Heart left ventricle (tissue), 16 donors: ENCODE results near the gene CNBD2. TPM values are rescaled to one million over a fixed set of nuclear protein-coding genes. Genes with fewer than 3 reads are reported as not detected.
"Not testable (repeated sequence)": the region's sequence is repeated elsewhere in the genome, so short reads cannot be mapped to it uniquely, and the experiment has no call there.

ENCODE experiments used
- ATAC-seq, 4 donors: fragments of 200-7000 bp; cut with Tn5 transposase; one replicate each; pipeline ENCODE4 v1.9.1; 2020 to 2022; ENCODE audit warnings: moderate library complexity in 4 of 4, mild to moderate bottlenecking in 3 of 4, moderate number of reproducible peaks in 1 of 4
- DNase-seq, 5 donors: peaks; one replicate each; pipeline ENCODE4 v3.0.0-alpha.2; 2020
- H3K27ac ChIP-seq, 12 donors: fragments of 200-600 bp; sonication (generic) in 4 of 12; one replicate each; pipeline versions ENCODE4 v1.5.0 to v1.8.0; 2016 to 2022; ENCODE audit warnings: mild to moderate bottlenecking in 2 of 12
- H3K27me3 ChIP-seq, 9 donors: fragments of 200-600 bp; sonication (generic) in 2 of 9; one replicate each; pipeline versions ENCODE4 v1.5.1 to v1.8.0; 2016 to 2022; ENCODE audit warnings: mild to moderate bottlenecking in 3 of 9
- H3K36me3 ChIP-seq, 9 donors: fragments of 200-600 bp; sonication (generic) in 2 of 9; one replicate each; pipeline versions ENCODE4 v1.5.0 to v1.8.0; 2018 to 2022; ENCODE audit warnings: mild to moderate bottlenecking in 2 of 9
- H3K4me1 ChIP-seq, 12 donors: fragments of 200-600 bp; sonication (generic) in 4 of 12; one replicate each; pipeline versions ENCODE4 v1.5.0 to v1.8.0; 2016 to 2022; ENCODE audit warnings: mild to moderate bottlenecking in 3 of 12
- H3K4me3 ChIP-seq, 12 donors: fragments of 200-600 bp; sonication (generic) in 4 of 12; one replicate each; pipeline versions ENCODE4 v1.5.0 to v1.8.0; 2017 to 2022; ENCODE audit warnings: mild to moderate bottlenecking in 9 of 12, moderate library complexity in 4 of 12
- H3K9me3 ChIP-seq, 12 donors: fragments of 200-600 bp; sonication (generic) in 4 of 12; one replicate each; pipeline versions ENCODE4 v1.5.0 to v1.8.0; 2016 to 2022; ENCODE audit warnings: mild to moderate bottlenecking in 1 of 12
- CTCF ChIP-seq, 12 donors: fragments of 200-600 bp; sonication (generic) in 4 of 12; IDR thresholded peaks; one replicate each; pipeline versions ENCODE4 v1.5.0 to v1.8.0; 2018 to 2022; ENCODE audit warnings: antibody characterized with exemption in 12 of 12, mild to moderate bottlenecking in 5 of 12
- POLR2A ChIP-seq, 2 donors: fragments of 450-650 bp; IDR thresholded peaks; one replicate each; pipeline ENCODE4 v1.6.1; 2017; ENCODE audit warnings: antibody characterized with exemption in 2 of 2, mild to moderate bottlenecking in 2 of 2, moderate library complexity in 2 of 2
- WGBS, 4 donors: extraction: QIAGEN DNeasy Blood & Tissue Kit in 2 of 4; methylation state at CpG; one replicate each; pipeline versions ENCODE4 v1.1.5 to v1.1.7; 2013 to 2018; 5-methylcytosine and 5-hydroxymethylcytosine counted together
- intact Hi-C, 10 donors: fragments of 100-400 bp; cut with DNase I; formaldehyde crosslinking; loops; one replicate each; pipeline versions ENCODE4 v1.11.1 to v1.14.2; 2022
- polyA plus RNA-seq, 2 donors: library from polyadenylated mRNA; stranded (reverse); fragments of 200-250 nt; gene quantifications; one replicate each; pipeline ENCODE4 v1.2.3, GENCODE V29; 2013
- total RNA-seq, 9 donors: library from RNA; depleted of rRNA in 2 of 9; stranded (reverse); fragments of >200 nt in 2 of 9; fragmentation: NEBNext Ultra II Directional in 3 of 9; extraction: Animal tissue kit (Norgen Biotek cat#: 25700) in 3 of 9; gene quantifications; one replicate each; pipeline versions ENCODE4 v1.1.0 to v1.2.4, GENCODE V29; 2016 to 2023
- donor health status: ischemic (EF 13 %, LVEDD 7.1; RV severe dilation, severe dysfunction).
- donor health status: healthy with polysubstance abuse.
- donor health status: DM: no; HTN: yes; CAD: no.
- donor health status: DM: no; HTN: no; CAD: no.
- donor health status: ischemic (EF 25% LVEDD 6.9; RV normal size, moderate dysfunction).
- donor health status: ischemic (EF 25% LVEDD 5.7; RV mildly dilated, moderate dysfunction).
- donor health status: healthy.
- donor health status: DM: yes; HTN: yes; CAD: no.
- donor health status: ischemic (EF 35%, LVEDD 5.7; RV mildly dilated, moderate dysfunction).
- donor health status: nonischemic (EF 11% LVEDD 7.7; RV severe dilation, severe dysfunction).
- donor health status: DM: yes; HTN: yes; CAD: no.
- donor health status: PGD.
- donor health status: ischemic (EF 29% LVEDD 5.4; RV normal size, mild dysfunction).
- donor health status: nonischemic (EF 23%, LVEDD 6.1; RV moderate dilation, normal function).

The CNBD2 gene
- total and polyA plus RNA-seq, 11 donors = 1.4 to 7.7 (median 3.6) TPM; not detected in 1

DNA sequence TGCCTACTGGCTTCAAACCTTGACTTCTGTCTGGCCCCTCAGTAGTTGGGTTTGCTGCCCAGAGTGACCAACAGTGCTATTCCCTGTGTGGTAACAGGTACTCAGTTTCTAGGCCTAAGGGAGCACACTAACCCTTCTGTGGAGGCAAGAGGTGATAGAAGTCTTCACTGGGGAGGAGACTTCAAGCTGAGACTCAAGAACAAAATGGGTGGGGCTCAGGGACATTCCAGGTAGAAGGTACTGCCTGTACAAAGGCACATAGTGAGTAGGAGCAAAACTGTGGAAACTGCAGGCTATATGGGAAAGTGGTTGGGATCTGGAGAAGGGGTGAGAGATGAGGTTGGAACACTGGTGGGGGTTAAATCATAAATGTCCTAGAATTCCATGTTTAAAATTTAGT lies 11.8 kb upstream of the CNBD2 start:
- H3K36me3 ChIP-seq = peaks cover 0 to 7% (median 0%) of the 10 kb centered on the region in 9 donors
- no peak overlapping the region for H3K4me3 ChIP-seq
- DNase-seq = no peak
- no peak overlapping the region for H3K27ac ChIP-seq
- intact Hi-C loops = no loop called here
- H3K27me3 ChIP-seq = no peaks in the 10 kb centered on the region
- TF ChIP-seq POLR2A (IDR thresholded peaks at IDR 0.05) (no peak), CTCF (IDR thresholded peaks at IDR 0.05) (no peak)
- H3K9me3 ChIP-seq = no peaks in the 10 kb centered on the region
- peaks cover 4 to 28% (median 20%) of the 10 kb centered on the region in 12 donors for H3K4me1 ChIP-seq
- ATAC-seq = no peak

DNA sequence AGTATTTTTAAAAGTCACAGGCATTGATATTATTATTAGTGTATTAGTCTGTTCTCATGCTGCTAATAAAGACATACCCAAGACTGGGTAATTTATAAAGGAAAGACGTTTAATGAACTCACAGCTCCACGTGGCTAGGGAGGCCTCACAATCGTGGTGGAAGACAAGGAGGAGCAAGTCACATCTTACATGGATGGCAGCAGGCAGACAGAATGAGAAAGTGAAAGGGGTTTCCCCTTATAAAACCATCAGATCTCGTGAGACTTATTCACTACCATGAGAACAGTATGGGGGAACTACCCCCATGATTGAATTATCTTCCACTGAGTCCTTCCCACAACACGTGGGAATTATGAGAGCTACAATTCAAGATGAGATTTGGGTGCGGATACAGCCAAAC lies 9.1 kb upstream of the CNBD2 start:
- H3K9me3 ChIP-seq, DNase-seq, ATAC-seq, intact Hi-C loops, H3K27me3 ChIP-seq, H3K4me3 ChIP-seq, H3K27ac ChIP-seq, H3K36me3 ChIP-seq, H3K4me1 ChIP-seq: not testable (repeated sequence)
- WGBS, 4 donors = 84 to 92% (median 87%) methylated on average over 6 of the region's 6 CpGs

DNA sequence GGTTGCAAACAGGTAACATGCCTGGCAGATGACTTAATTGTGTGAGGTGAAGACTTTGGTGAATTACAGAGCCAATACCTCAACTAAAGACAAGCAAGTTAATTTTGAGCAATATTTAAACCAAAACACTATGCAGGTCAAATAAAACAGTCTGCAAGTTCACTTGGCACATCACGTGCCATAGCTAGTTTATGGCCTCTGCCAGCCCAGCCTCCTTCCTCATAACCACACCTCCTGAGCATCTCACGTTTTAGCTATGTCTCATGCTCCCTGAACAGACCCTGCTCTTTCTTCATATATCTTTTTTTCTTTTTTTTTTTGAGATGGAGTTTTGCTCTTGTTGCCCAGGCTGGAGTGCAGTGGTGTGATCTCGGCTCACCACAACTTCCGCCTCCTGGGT lies 4.5 kb upstream of the CNBD2 start:
- Histone ChIP-seq H3K27me3 (no peaks in the 10 kb centered on the region), H3K4me1 (no peaks in the 10 kb centered on the region), H3K9me3 (no peaks in the 10 kb centered on the region), H3K36me3 (no peaks in the 10 kb centered on the region), H3K4me3 (no peak overlapping the region), H3K27ac (no peak overlapping the region)
- TF ChIP-seq CTCF (IDR thresholded peaks at IDR 0.05) (no peak), POLR2A (IDR thresholded peaks at IDR 0.05) (no peak)
- intact Hi-C loops = no loop called here
- no peak for ATAC-seq
- 90 to 96% (median 92%) methylated on average over 4 of the region's 4 CpGs for WGBS, 4 donors
- DNase-seq = no peak

DNA sequence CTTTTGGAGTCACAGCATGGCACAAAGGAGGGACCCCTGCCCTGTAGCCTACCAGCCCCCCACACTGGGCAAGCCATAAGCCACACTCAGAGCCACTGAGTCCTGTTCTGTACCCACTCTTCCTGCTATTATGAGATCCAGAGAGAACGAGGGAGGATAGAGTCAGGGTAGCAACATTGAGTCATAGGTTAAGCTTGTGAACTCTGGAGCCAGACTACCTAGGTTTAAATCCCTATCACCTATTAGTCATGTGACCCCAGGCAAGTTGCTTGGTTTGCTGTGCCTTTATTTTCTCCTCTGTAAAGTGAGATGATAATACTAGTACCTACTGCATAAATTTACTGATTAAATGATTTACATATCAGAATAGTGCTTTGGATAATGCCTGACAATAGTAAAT lies 540 bp downstream of the CNBD2 start:
- TF ChIP-seq CTCF (IDR thresholded peaks at IDR 0.05) (no peak), POLR2A (IDR thresholded peaks at IDR 0.05) (no peak)
- Histone ChIP-seq H3K27ac (no peak overlapping the region), H3K36me3 (no peaks in the 10 kb centered on the region), H3K4me3 (no peak overlapping the region), H3K4me1 (no peaks in the 10 kb centered on the region), H3K27me3 (no peaks in the 10 kb centered on the region), H3K9me3 (peaks cover 0 to 8% (median 0%) of the 10 kb centered on the region in 12 donors)
- DNase-seq (no peak), ATAC-seq (no peak)
- intact Hi-C loops = no loop called here
- WGBS, 4 donors = 53 to 73% (median 68%) methylated on average over 1 of the region's 1 CpG

- WGBS, 4 donors = 94 to 100% (median 96%) methylated on average over 2 of the region's 2 CpGs
- intact Hi-C loops = no loop called here
- no peak for TF ChIP-seq POLR2A (IDR thresholded peaks at IDR 0.05)
- TF ChIP-seq CTCF (IDR thresholded peaks at IDR 0.05) = no peak
- H3K27me3 ChIP-seq = no peaks in the 10 kb centered on the region
- no peak overlapping the region for H3K4me3 ChIP-seq
- H3K9me3 ChIP-seq = peaks cover 0 to 8% (median 0%) of the 10 kb centered on the region in 12 donors
- DNase-seq = no peak
- H3K36me3 ChIP-seq = no peaks in the 10 kb centered on the region
- ATAC-seq = no peak
- no peaks in the 10 kb centered on the region for H3K4me1 ChIP-seq
- no peak overlapping the region for H3K27ac ChIP-seq
Observed at GRCh38 chr20:35971981-35972380, 3.6 kb downstream of the CNBD2 start.
